HL-60 (cell line): ENCODE measurements around the gene DEGS1.

Experiments used
- DNase-seq, 2 experiments: peaks; one replicate each; pipeline ENCODE4 v3.0.0-alpha.2; 2010 to 2020; ENCODE audit warnings: low read depth in 1 of 2, low spot score in 1 of 2
- H3K27ac ChIP-seq: fragments of 250-450 bp; sonication (Bioruptor Pico); replicated peaks from 2 replicates; pipeline ENCODE4 v1.5.1; 2020; ENCODE audit warnings: mild to moderate bottlenecking, moderate library complexity
- H3K27me3 ChIP-seq: fragments of 250-450 bp; sonication (Bioruptor Pico); 2 replicates; pipeline ENCODE4 v1.5.1; 2021; ENCODE audit warnings: mild to moderate bottlenecking, moderate library complexity; ENCODE audit not compliant: insufficient read depth, poor library complexity, severe bottlenecking
- H3K4me3 ChIP-seq: replicated peaks from 2 replicates; pipeline ENCODE4 v1.5.1; 2011; ENCODE audit warnings: mild to moderate bottlenecking, control low read depth, low read length; ENCODE audit not compliant: insufficient read depth
- CTCF ChIP-seq: IDR thresholded peaks from one replicate; pipeline ENCODE4 v1.5.1; 2011; ENCODE audit warnings: low read length, control low read depth, inconsistent platforms; ENCODE audit not compliant: insufficient read depth
- GABPA ChIP-seq: IDR thresholded peaks from 2 replicates; pipeline ENCODE4 v1.6.1; 2012; ENCODE audit warnings: low read depth
- POLR2AphosphoS5 ChIP-seq: IDR thresholded peaks from 2 replicates; pipeline ENCODE4 v1.6.1; 2012; ENCODE audit warnings: low read depth
- REST ChIP-seq: IDR thresholded peaks from 2 replicates; pipeline ENCODE4 v1.6.1; 2012; ENCODE audit warnings: low read depth; ENCODE audit not compliant: insufficient replicate concordance
- SPI1 ChIP-seq: IDR thresholded peaks from 2 replicates; pipeline ENCODE4 v1.6.1; 2012; ENCODE audit warnings: low read depth, mild to moderate bottlenecking, borderline replicate concordance

The DEGS1 gene

GRCh38 chr1:224170748-224171478 is 12.1 kb upstream of the DEGS1 start:
- H3K4me3 ChIP-seq, result no peak overlapping the region
- DNase-seq, result peak in 1 of 2 experiments; percentile 79
- H3K27ac ChIP-seq, result peak overlapping the region; percentile 87
- TF ChIP-seq SPI1, result no peak
- TF ChIP-seq REST, result no peak
- TF ChIP-seq POLR2AphosphoS5, result no peak
- peak; percentile 38 for TF ChIP-seq CTCF
- no peak for TF ChIP-seq GABPA
- no peaks in the 10 kb centered on the region for H3K27me3 ChIP-seq

- H3K27me3 ChIP-seq, result no peaks in the 10 kb centered on the region
- DNase-seq, result no peak
- no peak overlapping the region for H3K4me3 ChIP-seq
- no peak overlapping the region for H3K27ac ChIP-seq
- TF ChIP-seq SPI1, result no peak
- TF ChIP-seq POLR2AphosphoS5, result no peak
- no peak for TF ChIP-seq GABPA
- TF ChIP-seq CTCF, result no peak
- TF ChIP-seq REST, result no peak
Observed at GRCh38 chr1:224172229-224172628, 10.8 kb upstream of the DEGS1 start.

- DNase-seq, result no peak
- H3K4me3 ChIP-seq, result no peak overlapping the region
- TF ChIP-seq REST, result no peak
- TF ChIP-seq POLR2AphosphoS5, result no peak
- no peak for TF ChIP-seq GABPA
- no peak for TF ChIP-seq SPI1
- no peak for TF ChIP-seq CTCF
- H3K27ac ChIP-seq, result no peak overlapping the region
- H3K27me3 ChIP-seq, result no peaks in the 10 kb centered on the region
Observed at GRCh38 chr1:224173523-224173922, 9.5 kb upstream of the DEGS1 start.
